ENCODE measurements around the gene SEMA3B. TPM values are rescaled to one million over a fixed set of nuclear protein-coding genes. Genes with fewer than 3 reads are reported as not detected.

Gene SEMA3B
- total RNA-seq, 3 donors from 2014 or later, result 10.1 to 17.6 (median 11.1) TPM

DNA sequence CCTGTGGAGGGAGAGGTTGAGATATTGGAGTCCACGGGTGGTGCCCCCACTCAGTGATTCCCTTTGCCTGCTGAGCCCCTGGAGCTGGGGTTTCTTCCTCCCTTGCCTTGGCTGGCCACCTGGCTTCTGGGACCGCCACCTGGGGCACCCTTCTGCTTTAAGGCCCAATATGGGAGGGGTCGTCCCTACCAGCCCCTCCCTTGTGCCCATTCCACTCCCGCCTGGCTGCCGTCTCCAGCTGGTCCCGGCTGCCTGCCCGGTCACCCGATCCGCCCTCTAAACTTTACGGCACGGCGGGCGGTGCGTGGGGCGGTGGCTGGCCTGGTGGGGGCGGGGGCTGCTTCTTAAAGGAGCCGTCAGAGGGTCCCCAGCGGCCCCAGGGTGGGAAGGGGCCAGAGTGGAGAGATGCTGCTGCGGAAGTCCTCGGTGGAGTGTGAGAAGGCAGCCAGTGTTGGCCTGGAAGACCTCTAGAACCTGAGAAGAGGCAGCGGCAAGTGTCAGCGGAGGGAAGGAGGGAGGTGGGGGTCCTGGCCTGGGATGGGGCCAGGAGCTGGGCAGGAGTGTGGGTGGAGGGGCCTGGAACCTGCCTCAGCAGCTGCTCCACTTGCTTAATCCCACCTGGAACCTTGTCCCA lies 1.6 kb upstream of the SEMA3B start:
- Histone ChIP-seq H3K27me3 (no peaks in the 10 kb centered on the region), H3K4me1 (peaks cover 17 to 47% of the 10 kb centered on the region in 2 donors), H3K36me3 (no peaks in the 10 kb centered on the region), H3K27ac (peak overlapping the region; percentile 94 to 100), H3K9me3 (no peaks in the 10 kb centered on the region), H3K4me3 (peak overlapping the region; percentile 47 to 66 (median 51))
- TF ChIP-seq POLR2AphosphoS5 (IDR thresholded peaks at IDR 0.05) (no peak), POLR2A (IDR thresholded peaks at IDR 0.05) (no peak)
- TF ChIP-seq, protein P1, sequence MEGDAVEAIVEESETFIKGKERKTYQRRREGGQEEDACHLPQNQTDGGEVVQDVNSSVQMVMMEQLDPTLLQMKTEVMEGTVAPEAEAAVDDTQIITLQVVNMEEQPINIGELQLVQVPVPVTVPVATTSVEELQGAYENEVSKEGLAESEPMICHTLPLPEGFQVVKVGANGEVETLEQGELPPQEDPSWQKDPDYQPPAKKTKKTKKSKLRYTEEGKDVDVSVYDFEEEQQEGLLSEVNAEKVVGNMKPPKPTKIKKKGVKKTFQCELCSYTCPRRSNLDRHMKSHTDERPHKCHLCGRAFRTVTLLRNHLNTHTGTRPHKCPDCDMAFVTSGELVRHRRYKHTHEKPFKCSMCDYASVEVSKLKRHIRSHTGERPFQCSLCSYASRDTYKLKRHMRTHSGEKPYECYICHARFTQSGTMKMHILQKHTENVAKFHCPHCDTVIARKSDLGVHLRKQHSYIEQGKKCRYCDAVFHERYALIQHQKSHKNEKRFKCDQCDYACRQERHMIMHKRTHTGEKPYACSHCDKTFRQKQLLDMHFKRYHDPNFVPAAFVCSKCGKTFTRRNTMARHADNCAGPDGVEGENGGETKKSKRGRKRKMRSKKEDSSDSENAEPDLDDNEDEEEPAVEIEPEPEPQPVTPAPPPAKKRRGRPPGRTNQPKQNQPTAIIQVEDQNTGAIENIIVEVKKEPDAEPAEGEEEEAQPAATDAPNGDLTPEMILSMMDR (IDR thresholded peaks at IDR 0.05), result no peak
- no peak for DNase-seq (ENCODE audit: low spot score in 2 of 2)
- intact Hi-C loops (cut with DNase I; ENCODE audit: low total_unique reads), result no loop called here

- H3K27me3 ChIP-seq, result no peaks in the 10 kb centered on the region
- H3K4me1 ChIP-seq, result peaks cover 17 to 47% of the 10 kb centered on the region in 2 donors
- peak overlapping the region; percentile 40 to 51 (median 47) for H3K4me3 ChIP-seq
- no peak for DNase-seq (ENCODE audit: low spot score in 2 of 2)
- TF ChIP-seq POLR2A (IDR thresholded peaks at IDR 0.05), result no peak
- TF ChIP-seq POLR2AphosphoS5 (IDR thresholded peaks at IDR 0.05), result no peak
- TF ChIP-seq, protein P1 (IDR thresholded peaks at IDR 0.05), result no peak
- intact Hi-C loops (cut with DNase I; ENCODE audit: low total_unique reads), result no loop called here
- H3K27ac ChIP-seq, result peak overlapping the region; percentile 94 to 100
- no peaks in the 10 kb centered on the region for H3K36me3 ChIP-seq
- no peaks in the 10 kb centered on the region for H3K9me3 ChIP-seq
Measured at GRCh38 chr3:50268276-50268675, 671 bp upstream of the SEMA3B start.

GRCh38 chr3:50269460-50269859 lies 513 bp downstream of the SEMA3B start:
- Histone ChIP-seq H3K9me3 (no peaks in the 10 kb centered on the region), H3K4me3 (peak overlapping the region; percentile 9 to 40 (median 28)), H3K36me3 (no peaks in the 10 kb centered on the region), H3K4me1 (peaks cover 17 to 40% of the 10 kb centered on the region in 2 donors), H3K27ac (peak overlapping the region; percentile 94 to 100), H3K27me3 (no peaks in the 10 kb centered on the region)
- TF ChIP-seq POLR2A (IDR thresholded peaks at IDR 0.05), result no peak
- TF ChIP-seq POLR2AphosphoS5 (IDR thresholded peaks at IDR 0.05), result no peak
- TF ChIP-seq, protein P1 (IDR thresholded peaks at IDR 0.05), result no peak
- intact Hi-C loops (cut with DNase I; ENCODE audit: low total_unique reads), result no loop called here
- DNase-seq (ENCODE audit: low spot score in 2 of 2), result no peak

DNA sequence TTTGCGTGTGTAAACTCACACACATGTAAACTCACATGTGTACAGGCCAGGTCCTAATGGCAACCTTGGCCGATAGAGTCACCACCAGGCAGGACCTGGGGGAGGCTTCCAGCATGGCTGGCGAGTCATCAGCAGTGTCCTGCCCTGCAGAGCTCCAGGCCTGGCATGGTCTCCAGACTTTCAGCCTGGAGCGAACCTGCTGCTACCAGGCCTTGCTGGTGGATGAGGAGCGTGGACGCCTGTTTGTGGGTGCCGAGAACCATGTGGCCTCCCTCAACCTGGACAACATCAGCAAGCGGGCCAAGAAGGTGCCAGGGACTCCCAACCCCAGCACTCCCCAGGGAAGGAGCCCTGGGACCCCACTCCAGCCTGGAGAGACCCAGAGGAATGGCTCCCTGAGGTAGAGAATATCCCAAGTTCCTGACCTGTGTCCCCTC lies 1.0 kb downstream of the SEMA3B start:
- no peak overlapping the region for H3K4me3 ChIP-seq
- no peaks in the 10 kb centered on the region for H3K36me3 ChIP-seq
- DNase-seq (ENCODE audit: low spot score in 2 of 2), result no peak
- no peak for TF ChIP-seq POLR2A (IDR thresholded peaks at IDR 0.05)
- TF ChIP-seq POLR2AphosphoS5 (IDR thresholded peaks at IDR 0.05), result no peak
- TF ChIP-seq, protein P1 (IDR thresholded peaks at IDR 0.05), result no peak
- peaks cover 17 to 37% of the 10 kb centered on the region in 2 donors for H3K4me1 ChIP-seq
- intact Hi-C loops (cut with DNase I; ENCODE audit: low total_unique reads), result no loop called here
- H3K9me3 ChIP-seq, result no peaks in the 10 kb centered on the region
- peak overlapping the region; percentile 94 to 100 for H3K27ac ChIP-seq
- H3K27me3 ChIP-seq, result no peaks in the 10 kb centered on the region

DNA sequence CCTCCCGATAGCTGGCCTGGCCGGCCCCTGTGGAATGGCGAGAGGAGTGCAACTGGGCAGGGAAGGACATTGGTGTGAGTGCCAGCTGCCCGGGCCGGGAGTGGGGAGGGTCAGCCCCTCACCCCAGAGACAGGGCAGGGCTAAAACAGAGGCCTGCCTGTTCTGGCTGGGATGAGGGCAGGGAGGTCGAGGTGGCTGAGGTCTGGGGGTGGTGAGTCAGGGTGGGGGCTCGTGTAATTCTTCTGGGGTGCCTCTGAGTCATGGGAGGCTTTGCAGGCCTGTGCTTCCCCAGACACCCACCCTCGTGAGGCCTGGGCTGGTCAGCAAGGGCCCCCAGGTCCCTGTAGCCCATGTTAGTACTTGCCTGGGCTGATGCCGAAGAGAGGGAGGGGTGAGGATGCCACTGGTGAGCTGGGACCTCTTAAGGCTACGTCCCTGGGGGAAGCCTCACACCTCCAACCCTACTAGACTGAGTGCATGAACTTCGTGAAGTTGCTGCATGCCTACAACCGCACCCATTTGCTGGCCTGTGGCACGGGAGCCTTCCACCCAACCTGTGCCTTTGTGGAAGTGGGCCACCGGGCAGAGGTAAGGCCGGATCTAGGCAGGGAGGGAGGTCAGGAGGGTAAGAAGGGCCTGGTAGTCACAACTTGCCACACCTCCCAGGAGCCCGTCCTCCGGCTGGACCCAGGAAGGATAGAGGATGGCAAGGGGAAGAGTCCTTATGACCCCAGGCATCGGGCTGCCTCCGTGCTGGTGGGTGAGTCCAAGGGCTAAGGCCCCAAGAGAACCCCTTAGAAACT lies 1.7 kb downstream of the SEMA3B start:
- TF ChIP-seq POLR2AphosphoS5 (IDR thresholded peaks at IDR 0.05), result no peak
- Histone ChIP-seq H3K27ac (peak overlapping the region; percentile 94 to 100), H3K9me3 (no peaks in the 10 kb centered on the region), H3K4me1 (peaks cover 17 to 32% of the 10 kb centered on the region in 2 donors), H3K36me3 (no peaks in the 10 kb centered on the region), H3K4me3 (no peak overlapping the region), H3K27me3 (no peaks in the 10 kb centered on the region)
- no peak for DNase-seq (ENCODE audit: low spot score in 2 of 2)
- intact Hi-C loops (cut with DNase I; ENCODE audit: low total_unique reads), result loop anchor here (1.0 kb wide), 1 partner anchor 77 kb away; no protein-coding TSS in a partner anchor

All from breast epithelium (tissue), 4 donors.